GM12892 (cell line): Measurements from ENCODE around the gene STEAP1B.

Experiments
- POLR2A ChIP-seq: IDR thresholded peaks from 2 replicates; pipeline ENCODE4 v1.6.1; 2011; ENCODE audit warnings: low read depth, low read length, control low read depth
- POLR2AphosphoS5 ChIP-seq: IDR thresholded peaks from 2 replicates; pipeline ENCODE4 v1.6.1; 2011; ENCODE audit warnings: low read depth, low read length, control low read depth
- TAF1 ChIP-seq: IDR thresholded peaks from 2 replicates; pipeline ENCODE4 v1.6.1; 2011; ENCODE audit warnings: low read depth, mild to moderate bottlenecking, control low read depth, low read length, borderline replicate concordance

- TF ChIP-seq POLR2A: no peak
- no peak for TF ChIP-seq POLR2AphosphoS5
- TF ChIP-seq TAF1: no peak
Observed at GRCh38 chr7:22480523-22481075, 19.4 kb downstream of the STEAP1B start.
